Activated T-cell treated with anti-CD3 and anti-CD28 coated beads for 1 hour (primary cell): ENCODE measurements around the gene TMC6.
"Not testable (repeated sequence)": the region's sequence is repeated elsewhere in the genome, so short reads cannot be mapped to it uniquely, and the experiment has no call there.

Experiments
- DNase-seq: peaks from one replicate; pipeline ENCODE4 v3.0.0-alpha.2; 2020; ENCODE audit warnings: low read depth

Gene TMC6

DNA sequence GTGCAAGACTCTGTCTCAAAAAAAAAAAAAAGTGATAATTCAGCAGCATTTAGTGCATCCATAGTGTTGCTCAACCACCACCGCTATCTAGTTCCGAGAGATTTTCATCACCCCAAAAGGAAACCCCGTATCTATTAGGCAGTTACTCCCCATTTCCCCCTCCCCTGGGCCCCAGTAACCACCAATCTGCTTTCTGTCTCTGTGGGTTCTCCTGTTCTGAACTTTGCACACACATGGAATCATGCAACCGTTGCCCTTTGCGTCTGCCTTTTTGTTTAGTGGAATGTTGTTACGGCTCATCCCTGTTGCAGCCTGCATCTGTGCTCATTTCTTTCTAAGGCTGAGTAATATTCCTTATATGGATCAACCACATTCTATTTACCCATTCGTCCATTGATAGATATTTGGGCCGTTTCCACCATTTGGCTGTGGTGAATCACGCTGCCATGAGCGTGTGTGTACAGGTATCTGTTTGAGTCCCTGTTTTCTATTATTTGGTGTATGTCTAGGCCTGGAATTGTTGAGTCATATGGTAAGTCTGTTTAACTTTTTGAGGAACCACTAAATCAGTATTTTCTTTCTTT, 31.1 kb upstream of the TMC6 start:
- no peak for DNase-seq

GRCh38 chr17:78154903-78155811, 26.6 kb upstream of the TMC6 start:
- no peak for DNase-seq

DNA sequence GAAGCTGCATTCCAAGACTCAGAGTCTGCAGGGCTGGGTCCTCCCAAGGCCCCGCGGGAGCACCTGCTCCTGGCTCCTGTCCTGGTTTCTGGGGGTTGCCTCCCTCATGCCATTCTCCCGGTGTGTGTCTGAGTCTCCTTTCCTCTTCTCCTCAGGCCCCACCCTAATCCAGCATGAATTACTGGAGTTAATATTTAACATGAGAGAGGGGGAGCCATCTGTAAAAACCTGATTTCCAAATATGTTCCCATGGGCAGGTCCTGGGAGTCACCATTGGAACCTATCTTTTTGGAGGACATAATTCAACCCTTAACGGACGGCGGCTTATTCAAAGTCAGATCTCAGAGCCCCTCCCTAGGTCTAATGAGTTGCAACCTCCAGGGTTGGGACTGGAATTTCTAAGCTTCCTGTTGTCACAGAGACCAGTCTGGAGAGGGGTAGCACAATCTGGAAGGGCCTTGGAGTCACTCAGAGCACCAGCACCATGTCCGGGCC, 23.0 kb upstream of the TMC6 start:
- DNase-seq = no peak

GRCh38 chr17:78148286-78149016, 19.9 kb upstream of the TMC6 start:
- no peak for DNase-seq

DNA sequence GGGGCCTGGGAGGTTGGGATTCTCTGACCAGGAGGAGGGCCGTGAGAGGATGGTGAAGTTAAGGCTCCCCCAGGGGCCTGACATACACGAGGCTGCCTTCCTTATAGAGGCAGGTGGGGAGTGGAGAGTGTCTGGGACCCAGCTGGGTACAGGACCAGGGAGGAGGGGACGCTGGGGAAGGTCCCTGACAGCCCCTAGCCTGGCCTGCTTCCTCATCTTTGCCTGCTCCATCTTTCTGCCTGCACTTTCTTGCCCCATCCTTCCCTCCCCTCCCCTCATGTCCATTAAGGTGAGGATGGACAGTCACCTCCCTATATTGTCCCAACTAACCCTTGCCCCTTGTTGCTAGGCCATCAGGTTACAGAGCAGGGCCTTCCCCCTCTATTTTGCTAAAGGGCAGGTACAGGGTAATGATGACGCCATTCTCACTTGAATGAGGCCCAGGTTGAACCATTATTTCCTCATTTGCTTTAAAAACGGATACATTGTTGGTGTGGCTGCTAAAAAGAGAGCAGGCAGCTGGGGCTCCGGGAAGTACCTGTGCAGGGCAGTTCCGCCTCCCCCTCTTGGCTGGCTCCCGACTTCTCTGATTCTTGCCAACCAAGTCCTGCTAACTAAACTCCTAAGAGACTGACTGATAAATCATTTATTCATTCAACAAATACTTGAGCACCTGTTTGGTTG, 18.9 kb upstream of the TMC6 start:
- DNase-seq = no peak

- no peak for DNase-seq
Measured at GRCh38 chr17:78146881-78147280, 18.3 kb upstream of the TMC6 start.

GRCh38 chr17:78146471-78146869, 17.9 kb upstream of the TMC6 start:
- no peak for DNase-seq

DNA sequence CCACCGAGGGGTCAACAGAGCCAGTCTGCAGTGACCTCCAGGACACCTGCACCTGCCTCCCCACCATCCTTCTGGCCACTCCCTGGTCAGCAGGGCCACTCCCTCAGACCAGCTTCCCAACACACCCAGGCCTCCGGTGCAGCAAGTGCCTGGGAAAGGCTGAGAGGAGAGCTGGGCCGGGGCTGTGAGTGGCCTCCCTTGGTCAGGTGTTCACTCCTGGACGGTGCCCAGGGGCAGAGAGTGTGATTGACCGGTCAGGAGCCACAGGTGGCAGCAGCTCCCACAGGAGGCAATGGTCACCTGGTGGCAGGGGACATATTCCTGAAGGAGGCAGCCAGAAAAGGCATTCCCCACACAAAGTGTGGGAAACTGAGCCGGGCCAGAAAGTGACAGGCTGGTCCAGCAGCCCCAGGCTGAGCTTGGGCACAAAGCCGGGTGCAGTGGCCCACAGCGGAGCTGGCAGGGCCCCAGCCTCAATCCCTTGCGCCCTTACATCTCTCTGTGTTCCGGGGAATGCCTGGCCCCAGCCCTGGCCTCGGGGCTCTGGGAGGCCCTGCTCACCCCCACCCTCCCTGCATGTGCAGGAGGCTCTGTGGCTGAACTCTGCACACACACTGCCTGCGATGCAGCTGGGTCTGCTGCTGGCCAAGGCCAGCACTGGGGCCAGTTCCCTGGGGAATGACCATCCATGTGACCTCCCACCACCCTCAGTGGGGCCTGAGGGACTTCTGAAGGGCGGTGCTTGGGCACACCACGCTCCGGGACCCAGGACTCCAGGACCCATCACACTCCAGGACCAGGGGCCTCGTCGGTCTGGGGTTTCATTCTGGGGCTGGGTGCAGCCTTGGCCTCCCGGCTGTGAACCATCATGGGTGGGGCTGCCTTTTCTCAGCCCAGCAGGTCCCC, 16.4 kb upstream of the TMC6 start:
- no peak for DNase-seq

DNA sequence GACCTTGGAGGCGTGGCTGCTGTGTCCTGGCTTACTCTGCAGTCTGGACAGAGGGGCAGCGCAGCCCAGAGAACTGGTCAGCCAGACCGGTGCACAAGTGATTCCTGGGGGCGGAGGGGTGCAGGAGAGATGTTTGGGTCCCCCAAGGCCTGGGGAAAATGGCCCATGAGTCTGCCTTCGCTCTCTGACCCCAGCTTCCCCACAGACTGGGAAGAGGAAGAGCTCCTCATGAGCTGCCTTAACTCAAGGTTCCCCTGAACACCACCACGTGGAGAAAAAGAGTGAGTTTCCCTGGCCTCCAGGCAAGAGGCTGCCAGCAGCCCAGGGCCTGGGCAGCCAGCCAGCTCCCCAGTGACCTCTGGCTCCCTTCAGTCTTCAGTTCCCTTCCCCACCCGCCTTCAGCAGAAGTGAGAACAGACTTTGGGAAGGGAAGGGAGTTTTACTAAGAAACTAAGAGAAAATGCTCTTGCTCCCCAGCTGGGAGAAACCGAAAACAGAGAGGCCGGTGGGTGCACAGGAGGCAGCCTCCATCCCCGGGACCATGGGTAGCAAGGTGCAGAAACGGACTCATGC, 15.7 kb upstream of the TMC6 start:
- DNase-seq = no peak

- no peak for DNase-seq
Measured at GRCh38 chr17:78143214-78144146, 14.9 kb upstream of the TMC6 start.

GRCh38 chr17:78142119-78142861, 13.7 kb upstream of the TMC6 start:
- DNase-seq = no peak

DNA sequence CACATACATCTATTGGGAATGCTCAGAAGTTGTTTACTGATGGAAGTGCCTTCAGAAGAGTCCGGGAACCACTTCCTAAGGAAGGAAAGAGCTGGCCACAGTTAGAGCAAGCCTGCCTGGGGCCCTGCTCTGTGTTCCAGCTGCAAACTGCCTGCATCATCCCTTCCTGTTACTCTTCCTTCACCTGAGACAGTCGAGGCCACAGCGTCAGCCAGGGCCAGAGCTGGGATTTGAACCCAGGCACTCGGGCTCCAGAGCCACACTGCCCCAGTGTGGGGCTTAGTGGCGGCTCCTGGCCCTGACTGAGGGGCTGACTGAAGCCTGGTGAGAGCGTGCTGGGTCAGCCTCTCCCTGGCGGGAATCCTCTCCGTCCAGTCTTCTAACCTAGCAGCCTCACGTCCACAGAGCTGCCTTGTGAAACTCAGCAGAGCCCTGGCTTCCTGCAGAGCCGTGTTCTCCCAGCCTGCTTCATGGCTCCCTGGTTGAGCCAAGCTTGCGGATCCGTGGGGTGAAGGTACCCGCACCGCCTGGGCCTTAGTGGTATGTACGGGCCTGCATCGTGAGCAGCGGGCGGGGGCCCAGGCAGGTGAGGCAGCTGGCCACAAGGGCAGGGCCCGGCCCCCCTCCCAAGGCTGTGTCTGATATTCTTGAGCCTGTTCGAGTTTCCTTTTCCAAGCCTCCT, 13.0 kb upstream of the TMC6 start:
- no peak for DNase-seq

GRCh38 chr17:78140169-78141051, 11.9 kb upstream of the TMC6 start:
- DNase-seq = peak; percentile 85

DNA sequence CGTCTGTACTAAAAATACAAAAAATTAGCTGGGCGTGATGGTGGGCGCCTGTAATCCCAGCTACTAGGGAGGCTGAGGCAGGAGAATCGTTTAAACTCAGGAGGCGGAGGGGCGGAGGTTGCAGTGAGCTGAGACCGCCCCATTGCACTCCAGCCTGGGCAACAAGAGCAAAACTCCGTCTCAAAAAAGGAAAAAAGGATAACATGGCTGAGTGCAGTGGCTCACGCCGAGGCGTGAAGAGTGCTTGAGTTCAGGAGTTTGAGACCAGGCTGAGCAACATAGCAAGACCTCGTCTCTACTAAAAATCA, 11.3 kb upstream of the TMC6 start:
- DNase-seq = not testable (repeated sequence)

DNA sequence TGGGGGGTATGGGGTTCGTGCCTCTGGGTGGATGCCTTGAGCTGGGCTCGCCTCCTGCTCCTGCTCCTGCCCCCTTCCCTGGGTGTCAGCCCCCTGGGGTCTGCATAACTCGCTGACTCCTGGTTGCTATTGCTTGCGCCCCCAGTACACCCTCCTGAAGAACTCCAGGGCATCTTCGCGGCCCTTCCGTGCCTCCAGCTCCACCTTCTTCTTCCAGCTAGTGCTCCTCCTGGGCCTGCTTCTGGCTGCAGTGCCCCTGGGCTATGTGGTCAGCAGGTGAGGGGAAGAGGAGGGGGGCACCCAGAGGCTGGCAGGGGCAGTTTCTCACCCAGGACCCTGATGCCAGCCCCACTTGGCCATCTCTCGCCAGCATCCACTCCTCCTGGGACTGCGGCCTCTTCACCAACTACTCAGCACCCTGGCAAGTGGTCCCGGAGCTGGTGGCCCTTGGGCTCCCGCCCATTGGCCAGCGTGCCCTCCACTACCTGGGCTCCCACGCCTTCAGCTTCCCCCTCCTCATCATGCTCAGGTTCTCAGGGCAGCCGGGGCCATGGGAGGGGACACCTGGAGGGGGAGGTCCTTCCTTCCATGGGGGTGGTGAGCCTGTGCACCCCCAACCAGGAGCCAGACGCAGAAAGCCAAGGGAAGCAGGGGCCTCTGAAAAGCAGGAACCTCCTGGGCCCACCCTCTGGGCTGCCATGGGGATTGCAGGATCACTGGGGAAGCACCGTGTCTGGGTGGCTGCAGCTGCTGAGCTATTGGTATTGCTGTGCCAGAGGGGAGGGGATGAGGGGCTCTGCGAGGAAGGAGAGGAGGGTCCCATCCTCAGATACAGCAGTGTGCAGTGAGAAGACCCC, 9.9 kb upstream of the TMC6 start:
- no peak for DNase-seq

GRCh38 chr17:78137392-78138203, 9.0 kb upstream of the TMC6 start:
- peak; percentile 22 for DNase-seq
